TTC549 (cell line): ENCODE results near the gene INMT.

ENCODE experiments used
- FAIRE-seq: peaks from 2 replicates; lab custom pipeline; 2012; peaks lifted over from hg19 to GRCh38; lab: Jason Lieb, UNC

Gene INMT

GRCh38 chr7:30728591-30729100 is 23.3 kb upstream of the INMT start:
- no peak for FAIRE-seq

- no peak for FAIRE-seq
These were observed 22.3 kb upstream of the INMT start for GRCh38 chr7:30729642-30730041.

GRCh38 chr7:30730097-30730496 is 21.8 kb upstream of the INMT start:
- FAIRE-seq = no peak

GRCh38 chr7:30730996-30731395 is 20.9 kb upstream of the INMT start:
- no peak for FAIRE-seq

DNA sequence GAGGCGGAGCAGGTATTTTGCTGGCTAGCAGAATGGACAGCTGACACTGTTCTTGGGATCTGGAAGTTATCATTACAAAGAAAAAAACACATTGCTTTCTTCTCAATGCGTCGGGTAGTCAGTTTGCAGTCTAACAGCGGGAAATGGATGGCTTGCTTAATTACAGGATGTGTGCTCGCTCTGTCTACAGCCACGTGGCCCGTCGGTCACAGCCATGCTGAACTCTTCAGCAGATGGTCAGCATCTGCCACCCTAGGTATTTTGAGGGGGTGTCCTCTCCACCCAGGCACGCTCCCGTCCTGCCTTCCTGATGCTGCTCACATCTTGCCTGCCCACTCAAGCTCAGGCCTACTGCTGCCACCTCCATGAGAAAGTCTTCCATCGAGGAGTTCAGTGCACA is 20.4 kb upstream of the INMT start:
- no peak for FAIRE-seq

GRCh38 chr7:30732606-30733005 is 19.3 kb upstream of the INMT start:
- FAIRE-seq = no peak

DNA sequence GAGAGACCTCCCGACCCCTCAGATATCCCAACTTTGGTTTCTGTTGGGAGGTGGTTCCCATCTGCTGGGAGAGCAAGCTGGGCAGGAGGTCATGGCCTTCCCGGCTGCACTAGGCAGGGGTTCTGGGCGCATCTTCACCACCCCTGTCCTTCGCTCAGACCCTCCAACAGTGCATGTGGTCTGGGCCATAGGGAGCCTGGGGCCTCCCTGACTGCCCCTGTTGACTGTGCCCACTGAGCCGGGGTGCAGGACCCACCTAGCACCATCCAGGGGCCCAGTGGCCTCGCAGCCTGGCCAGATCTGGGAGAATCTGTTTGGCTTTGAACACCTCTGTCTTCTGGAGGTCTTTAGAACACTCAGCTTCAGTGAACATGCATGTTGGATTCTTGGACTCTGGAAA is 18.7 kb upstream of the INMT start:
- FAIRE-seq = no peak

GRCh38 chr7:30733691-30734090 is 18.2 kb upstream of the INMT start:
- FAIRE-seq = no peak

- no peak for FAIRE-seq
These were observed 17.4 kb upstream of the INMT start for GRCh38 chr7:30734497-30734896.

- no peak for FAIRE-seq
These were observed 16.3 kb upstream of the INMT start for GRCh38 chr7:30735631-30736030.

DNA sequence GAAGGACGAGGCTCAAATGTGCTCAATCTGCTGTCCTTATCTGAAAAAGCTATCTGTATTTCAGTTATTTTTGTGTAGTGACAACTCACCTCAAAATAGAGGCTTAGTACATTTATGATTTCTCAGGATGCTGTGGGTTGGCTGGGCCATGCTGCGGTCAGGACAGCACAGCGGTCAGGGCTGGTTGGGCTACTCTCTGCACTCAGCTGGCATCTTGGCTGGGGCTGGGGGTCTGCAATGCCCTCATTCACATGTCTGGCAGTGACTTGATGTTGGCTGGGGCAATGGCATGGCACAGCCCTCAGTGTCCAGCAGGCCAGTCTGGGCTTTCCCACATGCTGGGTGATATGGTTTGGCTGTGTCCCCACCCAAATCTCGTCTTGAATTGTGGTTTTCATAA is 15.6 kb upstream of the INMT start:
- FAIRE-seq = no peak

DNA sequence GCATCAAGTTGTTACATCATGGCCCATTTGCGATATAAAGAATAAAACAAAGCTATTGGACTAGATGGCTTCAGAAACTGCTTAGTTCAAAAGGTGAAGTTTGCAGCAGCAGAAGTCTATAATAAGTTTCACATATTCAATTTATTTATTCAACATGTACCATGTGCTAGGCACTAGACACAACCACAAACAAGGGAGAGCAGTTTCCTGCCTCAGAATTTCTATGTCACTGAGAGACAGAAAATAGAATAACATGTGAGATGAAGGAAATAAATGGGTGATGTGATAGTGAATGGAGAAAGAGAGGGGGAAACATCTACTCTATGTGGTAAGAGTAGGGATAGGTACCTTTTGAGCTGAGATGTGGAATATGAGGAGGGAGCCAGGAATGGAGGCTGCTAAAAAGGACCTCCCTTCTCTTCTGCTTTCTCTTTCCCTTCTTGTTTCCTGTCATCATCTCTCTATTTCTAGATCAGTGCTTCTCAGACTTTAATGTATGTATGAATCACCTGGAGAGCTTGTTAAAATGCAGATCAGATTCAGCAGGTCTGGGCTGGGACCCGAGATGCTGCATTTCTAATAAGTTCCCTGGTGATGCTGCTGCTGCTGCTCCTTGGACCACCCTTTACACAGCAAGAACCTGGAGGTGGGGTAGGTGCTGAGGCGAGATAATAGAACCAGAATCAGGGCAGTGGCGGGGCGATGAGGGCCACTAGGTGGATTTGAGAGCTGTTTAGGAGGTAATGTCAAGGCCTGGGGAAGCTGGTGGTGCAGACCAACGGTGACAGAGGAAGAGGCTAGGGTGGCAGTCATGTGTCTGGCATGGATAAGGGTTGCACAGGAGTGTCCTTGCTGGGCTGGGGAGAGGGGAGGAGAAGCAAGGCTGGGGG is 13.7 kb upstream of the INMT start:
- no peak for FAIRE-seq

GRCh38 chr7:30739691-30740090 is 12.2 kb upstream of the INMT start:
- no peak for FAIRE-seq

DNA sequence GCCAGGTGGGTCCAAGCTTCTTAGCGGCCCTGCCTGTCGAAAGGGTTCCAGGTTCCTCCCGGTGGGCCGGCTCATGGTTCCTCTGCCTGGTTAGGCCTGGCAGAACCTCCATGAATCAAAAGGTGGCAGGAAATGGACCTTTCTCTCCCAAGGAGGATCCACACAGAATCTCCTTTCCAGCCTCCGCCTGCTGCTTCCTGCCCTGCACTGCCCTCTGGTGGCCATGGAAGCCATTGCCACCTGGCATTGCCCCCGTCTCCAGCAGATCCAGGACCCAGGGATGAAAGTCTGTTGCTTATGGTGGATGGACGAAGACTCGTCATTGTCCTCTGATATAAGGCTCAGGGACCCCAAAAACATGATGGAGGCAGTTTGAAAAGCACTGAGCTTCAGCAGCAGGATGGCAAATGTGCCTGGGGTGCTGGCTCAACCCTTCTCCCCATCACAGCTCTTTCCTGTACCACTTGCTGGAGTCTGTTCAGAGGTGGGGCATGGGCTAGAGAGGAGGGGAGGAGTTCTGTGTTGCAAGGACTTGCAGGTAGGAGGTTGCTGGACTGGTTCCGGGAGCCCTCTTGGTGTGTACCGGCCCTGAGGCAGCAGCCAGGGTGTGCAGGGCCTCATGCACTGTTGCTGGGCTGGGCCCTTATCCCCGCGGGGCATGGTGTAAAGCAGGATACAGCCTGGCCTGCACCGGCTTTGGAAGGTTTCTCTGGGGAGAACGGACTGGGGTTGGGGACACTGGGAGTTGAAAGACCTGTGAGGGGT is 11.3 kb upstream of the INMT start:
- no peak for FAIRE-seq

DNA sequence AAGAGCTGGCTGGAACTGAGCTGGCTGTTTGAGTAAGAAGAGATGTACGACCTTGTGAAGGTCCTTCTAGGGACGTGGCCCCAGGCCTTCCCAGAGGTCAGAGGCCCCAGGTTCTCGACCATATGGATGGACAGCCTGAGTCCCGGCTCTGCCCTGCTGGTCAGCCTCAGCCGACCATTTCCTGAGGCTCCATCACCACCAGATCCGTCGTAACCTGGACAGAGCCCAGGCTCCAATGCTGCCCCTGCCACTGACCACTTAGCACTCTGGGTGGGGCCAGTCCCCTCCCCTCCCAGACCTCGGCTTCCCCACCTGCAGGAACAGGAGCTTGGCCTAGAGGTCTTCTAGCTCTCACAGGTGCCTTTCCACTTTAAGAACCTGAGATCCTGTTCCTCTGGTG is 10.6 kb upstream of the INMT start:
- FAIRE-seq = no peak

DNA sequence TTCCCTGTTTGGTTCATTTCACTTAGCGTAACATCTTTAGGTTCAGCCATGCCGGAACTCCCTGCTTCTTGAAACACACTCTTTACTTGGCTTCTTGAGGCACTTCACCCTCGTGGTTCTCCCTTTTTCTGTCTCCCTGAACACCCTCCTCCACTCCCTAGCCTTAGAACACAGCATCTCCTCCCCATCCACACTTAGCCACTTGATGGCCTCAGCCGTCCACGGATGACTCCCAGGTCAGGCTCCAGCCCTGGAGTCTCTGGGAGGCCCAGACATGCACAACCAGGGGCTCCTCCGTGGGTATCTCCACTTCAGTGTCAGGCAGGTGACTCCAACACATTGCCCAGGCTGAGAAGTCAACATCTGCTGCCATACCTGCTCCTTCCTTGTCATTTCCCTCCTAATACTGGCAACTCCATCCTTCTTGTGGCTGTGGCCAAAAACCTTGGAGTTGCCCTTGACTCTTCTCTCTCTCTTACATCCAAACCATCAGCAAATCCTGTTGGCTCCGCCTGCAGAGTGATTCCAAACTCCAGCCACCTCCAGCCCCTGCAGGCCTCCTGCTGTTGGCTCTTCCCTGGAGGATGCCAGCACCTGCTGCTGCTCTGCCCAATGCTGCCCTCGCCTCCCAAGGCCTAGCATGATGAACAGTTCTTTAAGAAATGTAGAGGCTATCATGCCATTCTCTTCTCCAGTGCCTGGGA is 8.4 kb upstream of the INMT start:
- no peak for FAIRE-seq

DNA sequence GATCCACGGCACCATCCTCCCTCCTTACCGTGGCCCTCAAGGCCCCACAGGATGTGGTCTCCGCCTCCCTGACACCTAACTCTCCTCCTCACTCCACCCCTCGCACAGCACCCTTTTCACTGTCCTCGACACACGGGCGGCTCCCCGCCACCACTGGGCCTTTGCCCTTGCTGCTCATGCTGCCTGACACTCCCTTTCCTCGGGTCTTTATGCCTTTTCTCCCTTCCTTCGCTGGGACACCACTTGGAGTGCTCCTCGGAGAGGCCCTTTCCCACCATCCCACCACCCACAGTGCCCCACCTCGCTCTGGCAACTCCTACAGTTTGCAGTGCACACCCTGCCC is 7.9 kb upstream of the INMT start:
- FAIRE-seq = no peak

- no peak for FAIRE-seq
These were observed 6.5 kb upstream of the INMT start for GRCh38 chr7:30745261-30745941.

GRCh38 chr7:30750010-30750409 is 1.9 kb upstream of the INMT start:
- FAIRE-seq = no peak

- no peak for FAIRE-seq
These were observed 968 bp upstream of the INMT start for GRCh38 chr7:30750683-30751650.

- FAIRE-seq = no peak
These were observed 549 bp downstream of the INMT start for GRCh38 chr7:30752484-30752883.
